ENCODE data around the gene CDH8. TPM values are rescaled to one million over a fixed set of nuclear protein-coding genes. Genes with fewer than 3 reads are reported as not detected.

Gene CDH8
- total and polyA plus RNA-seq, 2 of the 4 experiments (the other 2 are of a cell fraction): not detected

- H3K79me1 ChIP-seq (ENCODE audit: low read depth in 1 of 2, low read length in 2 of 2): no peaks in the 10 kb centered on the region
- H2BK15ac ChIP-seq (ENCODE audit: low read depth, low read length): no peak overlapping the region
- no peak overlapping the region for H2BK5ac ChIP-seq (ENCODE audit: low read depth, low read length, poor library complexity, severe bottlenecking)
- H3K9me1 ChIP-seq (ENCODE audit: insufficient read depth, low read length): no peaks in the 10 kb centered on the region
- ChIA-PET CTCF (no interaction called here), POLR2A (ENCODE audit: unreplicated experiment) (no interaction called here)
- DNase-seq (no peak), ATAC-seq (ENCODE audit: low read depth) (no peak)
- no peak overlapping the region for H3K18ac ChIP-seq (ENCODE audit: low read depth, low read length)
- no peaks in the 10 kb centered on the region for H3K9me3 ChIP-seq (ENCODE audit: control insufficient read depth, insufficient read depth, low read length)
- H3K4me1 ChIP-seq (ENCODE audit: control insufficient read depth, insufficient read depth, low read length): no peaks in the 10 kb centered on the region
- H3K27me3 ChIP-seq (ENCODE audit: control insufficient read depth, insufficient read depth, low read length): no peaks in the 10 kb centered on the region
- H4K91ac ChIP-seq (ENCODE audit: insufficient read depth, low read depth, low read length): no peak overlapping the region
- no peak overlapping the region for H3K14ac ChIP-seq (replicated peaks; ENCODE audit: low read depth, low read length)
- intact Hi-C loops (cut with micrococcal nuclease) (no loop called here), in situ Hi-C loops (cut with MboI; ENCODE audit: low sequenced_read_pairs) (no loop called here), dilution Hi-C loops (cut with HindIII; ENCODE audit: low sequenced_read_pairs, unreplicated experiment) (no loop called here)
- no peak overlapping the region for H2AFZ ChIP-seq (replicated peaks; ENCODE audit: low read length, poor library complexity)
- H3K4ac ChIP-seq (ENCODE audit: low read depth, low read length): no peak overlapping the region
- H3K36me3 ChIP-seq (ENCODE audit: control insufficient read depth, insufficient read depth, low read length): no peaks in the 10 kb centered on the region
- H2BK120ac ChIP-seq (ENCODE audit: low read depth, low read length): no peak overlapping the region
- H3K9ac ChIP-seq (ENCODE audit: low read depth, low read length): no peak overlapping the region
- TF ChIP-seq POLR2A (IDR thresholded peaks at IDR 0.05; ENCODE audit: low read depth, low read length) (no peak), NFE2L2 (IDR thresholded peaks at IDR 0.05; ENCODE audit: low read depth, low read length) (no peak), USF2 (IDR thresholded peaks at IDR 0.05; ENCODE audit: low read depth, low read length) (no peak), CTCF (conservative IDR thresholded peaks at IDR 0.05; ENCODE audit: low read depth, low read length) (no peak), FOS (IDR thresholded peaks at IDR 0.05; ENCODE audit: low read depth, low read length) (no peak)
- H2AK5ac ChIP-seq (ENCODE audit: low read depth, low read length): no peak overlapping the region
- no peaks in the 10 kb centered on the region for H4K20me1 ChIP-seq (ENCODE audit: insufficient read depth, low read length)
- no peak overlapping the region for H4K5ac ChIP-seq (ENCODE audit: low read depth, low read length)
- H3K27ac ChIP-seq (ENCODE audit: insufficient read depth, low read length): no peak overlapping the region
- no CpG with 5 or more reads among the region's 1 CpG for WGBS, 2 experiments (ENCODE audit: extremely low coverage in 2 of 2, insufficient read length in 1 of 2)
- H2AK9ac ChIP-seq (replicated peaks; ENCODE audit: low read depth, low read length, poor library complexity): no peak overlapping the region
- no peak overlapping the region for H3K23ac ChIP-seq (ENCODE audit: low read depth, low read length)
- H3K4me2 ChIP-seq (ENCODE audit: low read depth, low read length): no peak overlapping the region
- no peak overlapping the region for H3K56ac ChIP-seq (ENCODE audit: extremely low read depth, insufficient read depth, low read length)
- no peak overlapping the region for H3K4me3 ChIP-seq (ENCODE audit: insufficient read depth, low read depth, low read length)
- no peak overlapping the region for H2BK20ac ChIP-seq (ENCODE audit: low read depth, low read length)
- no TSS peak for BruUV-seq (replicated peaks)
- no peak overlapping the region for H4K8ac ChIP-seq (ENCODE audit: low read depth in 2 of 2, low read length in 2 of 2)
Observed at GRCh38 chr16:61952841-61953240, 83.4 kb downstream of the CDH8 start.
